ENCODE data around the gene CLDN17.

Gene CLDN17

DNA sequence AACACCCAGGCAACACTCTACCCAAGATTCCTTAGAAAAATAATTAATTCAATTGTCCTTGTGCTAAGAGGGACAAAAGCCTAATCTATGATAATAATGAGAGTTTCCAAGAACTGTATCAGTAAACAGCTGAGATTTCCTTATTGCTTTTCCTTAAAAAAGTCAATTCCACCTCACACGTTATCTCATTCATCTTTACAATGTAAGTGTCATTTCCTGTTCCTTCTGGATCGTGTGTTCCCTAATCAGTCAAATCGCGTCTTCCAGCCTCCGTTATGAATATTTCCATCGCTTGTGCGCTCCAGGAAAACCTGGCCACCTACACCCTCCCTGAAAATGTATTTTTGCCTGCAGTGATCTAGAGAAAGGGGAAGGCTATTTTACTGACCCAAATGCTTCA lies 23.9 kb upstream of the CLDN17 start:
- no peak for DNase-seq
- Histone ChIP-seq H3K27ac (ENCODE audit: low read length) (no peak overlapping the region), H3K4me2 (ENCODE audit: insufficient read depth, low read length) (no peak overlapping the region), H4K20me1 (ENCODE audit: insufficient read depth, low read length) (no peaks in the 10 kb centered on the region), H3K9me3 (ENCODE audit: insufficient read depth, low read length, severe bottlenecking) (no peaks in the 10 kb centered on the region), H3K4me1 (ENCODE audit: insufficient read depth, low read length) (no peaks in the 10 kb centered on the region), H3K9ac (ENCODE audit: low read depth, low read length) (no peak overlapping the region), H2AFZ (ENCODE audit: low read depth, low read length) (no peak overlapping the region), H3K4me3 (ENCODE audit: low read depth in 1 of 2, low read length in 2 of 2) (no peak overlapping the region), H3K36me3 (ENCODE audit: insufficient read depth, low read length) (no peaks in the 10 kb centered on the region), H3K27me3 (ENCODE audit: insufficient read depth, low read length, poor library complexity) (peaks cover 7% of the 10 kb centered on the region), H3K79me2 (ENCODE audit: insufficient read depth, low read length) (no peaks in the 10 kb centered on the region)
- no peak for ATAC-seq (ENCODE audit: insufficient read depth, low read depth)
- no peak for TF ChIP-seq EZH2 (IDR thresholded peaks at IDR 0.05; ENCODE audit: borderline replicate concordance, low read depth, low read length, severe bottlenecking)
- TF ChIP-seq, protein P1, sequence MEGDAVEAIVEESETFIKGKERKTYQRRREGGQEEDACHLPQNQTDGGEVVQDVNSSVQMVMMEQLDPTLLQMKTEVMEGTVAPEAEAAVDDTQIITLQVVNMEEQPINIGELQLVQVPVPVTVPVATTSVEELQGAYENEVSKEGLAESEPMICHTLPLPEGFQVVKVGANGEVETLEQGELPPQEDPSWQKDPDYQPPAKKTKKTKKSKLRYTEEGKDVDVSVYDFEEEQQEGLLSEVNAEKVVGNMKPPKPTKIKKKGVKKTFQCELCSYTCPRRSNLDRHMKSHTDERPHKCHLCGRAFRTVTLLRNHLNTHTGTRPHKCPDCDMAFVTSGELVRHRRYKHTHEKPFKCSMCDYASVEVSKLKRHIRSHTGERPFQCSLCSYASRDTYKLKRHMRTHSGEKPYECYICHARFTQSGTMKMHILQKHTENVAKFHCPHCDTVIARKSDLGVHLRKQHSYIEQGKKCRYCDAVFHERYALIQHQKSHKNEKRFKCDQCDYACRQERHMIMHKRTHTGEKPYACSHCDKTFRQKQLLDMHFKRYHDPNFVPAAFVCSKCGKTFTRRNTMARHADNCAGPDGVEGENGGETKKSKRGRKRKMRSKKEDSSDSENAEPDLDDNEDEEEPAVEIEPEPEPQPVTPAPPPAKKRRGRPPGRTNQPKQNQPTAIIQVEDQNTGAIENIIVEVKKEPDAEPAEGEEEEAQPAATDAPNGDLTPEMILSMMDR (IDR thresholded peaks at IDR 0.05; ENCODE audit: borderline replicate concordance, extremely low read depth, low read length, poor library complexity, severe bottlenecking) = no peak

DNA sequence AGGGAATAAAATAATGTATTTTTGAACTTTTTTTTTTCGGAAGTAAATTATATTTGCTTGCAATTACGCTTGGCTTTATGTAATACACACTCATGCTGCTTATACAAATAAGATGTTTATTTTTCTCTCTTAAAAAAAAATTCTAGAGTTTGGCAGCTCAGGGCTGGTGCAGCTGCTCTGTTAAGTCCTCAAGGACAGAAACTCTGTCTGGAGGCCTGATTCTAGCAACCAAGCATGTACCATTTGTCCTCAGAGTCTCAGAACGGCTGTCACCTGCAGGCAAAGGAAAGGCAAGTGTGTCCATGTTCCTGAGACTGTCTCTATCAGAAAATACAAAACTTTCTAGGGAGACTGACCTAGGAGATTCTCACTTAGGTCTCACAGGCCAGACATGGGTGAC lies 23.2 kb upstream of the CLDN17 start:
- H3K4me3 ChIP-seq (ENCODE audit: low read depth in 1 of 2, low read length in 2 of 2) = no peak overlapping the region
- no peaks in the 10 kb centered on the region for H4K20me1 ChIP-seq (ENCODE audit: insufficient read depth, low read length)
- H2AFZ ChIP-seq (ENCODE audit: low read depth, low read length) = no peak overlapping the region
- H3K79me2 ChIP-seq (ENCODE audit: insufficient read depth, low read length) = no peaks in the 10 kb centered on the region
- H3K4me1 ChIP-seq (ENCODE audit: insufficient read depth, low read length) = no peaks in the 10 kb centered on the region
- H3K27me3 ChIP-seq (ENCODE audit: insufficient read depth, low read length, poor library complexity) = peaks cover 7% of the 10 kb centered on the region
- no peak overlapping the region for H3K4me2 ChIP-seq (ENCODE audit: insufficient read depth, low read length)
- no peak overlapping the region for H3K9ac ChIP-seq (ENCODE audit: low read depth, low read length)
- no peak overlapping the region for H3K27ac ChIP-seq (ENCODE audit: low read length)
- H3K36me3 ChIP-seq (ENCODE audit: insufficient read depth, low read length) = no peaks in the 10 kb centered on the region
- H3K9me3 ChIP-seq (ENCODE audit: insufficient read depth, low read length, severe bottlenecking) = no peaks in the 10 kb centered on the region
- TF ChIP-seq, protein P1 (IDR thresholded peaks at IDR 0.05; ENCODE audit: borderline replicate concordance, extremely low read depth, low read length, poor library complexity, severe bottlenecking) = no peak
- no peak for TF ChIP-seq EZH2 (IDR thresholded peaks at IDR 0.05; ENCODE audit: borderline replicate concordance, low read depth, low read length, severe bottlenecking)
- DNase-seq (no peak), ATAC-seq (ENCODE audit: insufficient read depth, low read depth) (no peak)

DNA sequence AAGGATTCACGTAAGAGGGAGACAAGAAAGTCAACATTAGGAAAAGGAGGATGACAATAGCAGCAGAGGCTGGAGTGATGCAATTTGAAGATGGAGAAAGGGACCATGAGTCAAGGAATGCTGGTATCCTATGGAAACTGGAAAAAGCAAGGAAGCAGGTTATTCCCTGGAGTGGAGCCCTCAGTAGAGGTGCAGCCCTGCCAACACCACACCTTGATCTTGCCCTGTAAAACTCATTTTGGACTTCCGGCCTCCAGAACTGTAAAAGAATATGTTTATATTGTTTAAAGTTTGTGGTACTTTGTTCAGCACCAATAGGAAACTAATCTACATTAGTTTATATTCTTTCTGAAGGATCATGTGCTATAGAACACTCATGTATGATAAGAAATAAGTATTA lies 19.6 kb upstream of the CLDN17 start:
- Histone ChIP-seq H3K36me3 (ENCODE audit: insufficient read depth, low read length) (no peaks in the 10 kb centered on the region), H3K4me2 (ENCODE audit: insufficient read depth, low read length) (no peak overlapping the region), H3K4me1 (ENCODE audit: insufficient read depth, low read length) (no peaks in the 10 kb centered on the region), H4K20me1 (ENCODE audit: insufficient read depth, low read length) (no peaks in the 10 kb centered on the region), H3K27ac (ENCODE audit: low read length) (no peak overlapping the region), H3K79me2 (ENCODE audit: insufficient read depth, low read length) (no peaks in the 10 kb centered on the region), H3K27me3 (ENCODE audit: insufficient read depth, low read length, poor library complexity) (peaks cover 7% of the 10 kb centered on the region), H3K4me3 (ENCODE audit: low read depth in 1 of 2, low read length in 2 of 2) (no peak overlapping the region), H3K9me3 (ENCODE audit: insufficient read depth, low read length, severe bottlenecking) (no peaks in the 10 kb centered on the region), H2AFZ (ENCODE audit: low read depth, low read length) (no peak overlapping the region), H3K9ac (ENCODE audit: low read depth, low read length) (no peak overlapping the region)
- TF ChIP-seq EZH2 (IDR thresholded peaks at IDR 0.05; ENCODE audit: borderline replicate concordance, low read depth, low read length, severe bottlenecking) = no peak
- TF ChIP-seq, protein P1 (IDR thresholded peaks at IDR 0.05; ENCODE audit: borderline replicate concordance, extremely low read depth, low read length, poor library complexity, severe bottlenecking) = no peak
- ATAC-seq (ENCODE audit: insufficient read depth, low read depth) (no peak), DNase-seq (no peak)

DNA sequence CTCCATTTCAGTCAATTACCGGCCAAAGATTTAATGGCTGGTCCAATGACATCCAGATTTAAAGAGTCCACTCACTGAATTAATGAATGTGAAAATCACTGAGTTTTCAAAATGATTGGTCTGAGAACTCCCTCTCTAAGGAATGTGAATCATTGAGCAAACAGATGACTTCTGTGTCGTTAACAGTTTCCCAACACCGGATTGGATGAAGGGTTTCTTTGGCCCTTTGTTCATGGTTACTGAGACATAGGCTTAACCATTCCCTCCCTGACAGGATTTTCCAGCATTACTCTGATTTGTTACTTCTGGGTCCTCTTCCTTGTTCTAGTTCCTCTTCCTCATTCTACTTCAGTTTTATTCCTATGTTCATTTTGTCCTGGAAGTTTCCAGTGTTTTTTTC lies 1.5 kb upstream of the CLDN17 start:
- Histone ChIP-seq H3K36me3 (ENCODE audit: insufficient read depth, low read length) (no peaks in the 10 kb centered on the region), H3K4me1 (ENCODE audit: insufficient read depth, low read length) (no peaks in the 10 kb centered on the region), H2AFZ (ENCODE audit: low read depth, low read length) (no peak overlapping the region), H3K9ac (ENCODE audit: low read depth, low read length) (no peak overlapping the region), H3K4me2 (ENCODE audit: insufficient read depth, low read length) (no peak overlapping the region), H3K9me3 (ENCODE audit: insufficient read depth, low read length, severe bottlenecking) (no peaks in the 10 kb centered on the region), H3K27ac (ENCODE audit: low read length) (no peak overlapping the region), H3K27me3 (ENCODE audit: insufficient read depth, low read length, poor library complexity) (no peaks in the 10 kb centered on the region), H3K79me2 (ENCODE audit: insufficient read depth, low read length) (no peaks in the 10 kb centered on the region), H3K4me3 (ENCODE audit: low read depth in 1 of 2, low read length in 2 of 2) (no peak overlapping the region), H4K20me1 (ENCODE audit: insufficient read depth, low read length) (no peaks in the 10 kb centered on the region; the same call in 1 of the 2 replicates)
- ATAC-seq (ENCODE audit: insufficient read depth, low read depth) (no peak), DNase-seq (no peak)
- TF ChIP-seq EZH2 (IDR thresholded peaks at IDR 0.05; ENCODE audit: borderline replicate concordance, low read depth, low read length, severe bottlenecking) = no peak
- TF ChIP-seq, protein P1 (IDR thresholded peaks at IDR 0.05; ENCODE audit: borderline replicate concordance, extremely low read depth, low read length, poor library complexity, severe bottlenecking) = no peak
